Muscle of back (tissue), 11 donors: Measurements from ENCODE around the gene THBS4. TPM values are rescaled to one million over a fixed set of nuclear protein-coding genes. Genes with fewer than 3 reads are reported as not detected.
A peak's percentile ranks its signal among the peaks of the same experiment; 100 is the strongest.
"Not testable (repeated sequence)": the region's sequence is repeated elsewhere in the genome, so short reads cannot be mapped to it uniquely, and the experiment has no call there.

Source experiments
- DNase-seq, 3 donors: peaks; one replicate each; pipeline versions ENCODE4 v3.0.0 to v3.0.0-alpha.2; 2013
- polyA plus RNA-seq, 10 donors: library from polyadenylated mRNA; unstranded; fragments of 120-200 nt; gene quantifications; one replicate each; pipeline ENCODE4 v1.2.1, GENCODE V29; 2013; ENCODE audit not compliant: insufficient read length in 10 of 10

THBS4 gene
- polyA plus RNA-seq, 10 donors: 107 to 486 (median 299) TPM

DNA sequence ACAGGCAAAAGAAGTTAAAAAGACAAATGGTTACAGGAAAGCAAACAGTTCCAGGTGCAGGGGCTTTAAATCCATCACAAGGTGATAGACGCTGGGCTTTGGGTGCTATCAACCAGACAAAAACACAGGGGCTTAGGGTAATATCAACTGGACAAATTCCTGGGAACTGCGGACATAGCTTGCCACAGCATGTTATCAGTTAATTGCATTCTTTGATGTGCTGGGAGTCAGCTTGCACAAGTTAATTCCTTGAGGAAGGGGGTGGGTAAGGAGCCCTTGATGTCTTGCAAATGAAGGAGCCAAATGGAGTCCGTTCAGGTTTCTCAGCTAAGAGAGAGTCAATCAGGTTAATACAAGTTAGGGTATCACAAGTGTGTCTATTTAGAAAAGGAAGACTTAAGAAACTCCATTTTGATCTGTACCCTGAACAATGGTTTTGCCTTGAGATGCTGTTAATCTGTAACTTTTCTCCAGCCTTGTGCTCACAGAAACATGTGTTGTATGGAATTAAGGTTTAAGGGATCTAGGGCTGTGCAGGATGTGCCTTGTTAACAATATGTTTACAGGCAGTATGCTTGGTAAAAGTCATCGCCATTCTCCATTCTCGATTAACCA, 76.3 kb downstream of the THBS4 start:
- not testable (repeated sequence) for DNase-seq

DNA sequence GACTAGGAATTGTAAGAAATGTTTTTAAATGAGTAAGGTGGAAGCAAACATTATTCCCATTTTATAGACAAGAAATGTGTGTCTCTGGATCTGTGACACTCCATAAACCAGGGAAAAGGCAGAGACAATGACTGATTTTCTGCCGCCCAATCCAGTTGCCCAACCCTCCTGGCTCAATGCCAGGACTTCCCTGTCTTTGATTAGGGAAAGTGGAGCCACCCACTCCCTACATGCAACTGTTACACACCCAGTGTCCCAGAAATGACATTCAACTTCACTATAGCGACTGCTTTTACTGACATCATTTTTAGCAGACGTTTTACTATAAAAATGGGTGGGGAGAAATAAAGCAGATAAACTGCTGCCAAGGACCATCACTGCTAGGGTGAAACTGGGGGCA, 79.7 kb downstream of the THBS4 start:
- DNase-seq: no peak

DNA sequence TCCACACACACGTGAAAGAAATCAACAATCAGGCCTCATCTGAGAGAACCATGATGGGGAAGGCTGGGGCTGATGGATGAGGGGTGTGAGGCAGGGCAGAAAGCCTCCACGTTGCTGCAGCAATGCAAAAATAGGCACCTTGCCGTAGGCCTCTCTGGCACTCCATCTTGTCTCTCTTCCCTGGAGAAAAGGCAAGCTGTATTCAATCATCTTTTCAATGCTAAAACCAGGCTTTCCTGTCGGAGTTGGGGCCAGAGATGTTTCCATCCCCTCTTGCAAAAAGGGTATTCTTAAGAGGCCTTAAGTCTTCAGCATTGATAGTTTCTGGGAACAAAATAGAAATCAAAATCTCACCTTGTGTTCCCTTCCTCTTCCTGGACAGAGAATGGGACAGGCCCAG, 80.9 kb downstream of the THBS4 start:
- peak in 1 of 3 donors; percentile 51 for DNase-seq

DNA sequence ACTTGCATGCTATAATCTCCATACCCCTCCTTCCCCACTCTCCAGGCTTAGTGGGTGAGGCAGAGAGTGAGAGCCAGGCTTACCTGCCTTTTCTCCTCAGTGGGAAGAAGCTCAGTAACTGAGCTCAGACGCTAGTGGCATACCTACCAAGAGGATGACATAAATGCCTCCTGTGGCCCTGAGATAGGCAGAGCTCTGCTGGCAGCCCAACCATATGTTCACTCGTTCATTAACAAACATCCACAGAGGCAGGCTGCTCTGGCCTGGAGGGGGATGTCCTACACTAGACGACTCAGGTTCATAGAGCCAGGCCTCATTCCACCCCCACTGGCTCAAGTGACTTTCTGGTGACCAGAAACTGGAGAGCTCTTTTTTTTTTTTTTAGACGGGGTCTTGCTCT, 81.3 kb downstream of the THBS4 start:
- no peak for DNase-seq

DNA sequence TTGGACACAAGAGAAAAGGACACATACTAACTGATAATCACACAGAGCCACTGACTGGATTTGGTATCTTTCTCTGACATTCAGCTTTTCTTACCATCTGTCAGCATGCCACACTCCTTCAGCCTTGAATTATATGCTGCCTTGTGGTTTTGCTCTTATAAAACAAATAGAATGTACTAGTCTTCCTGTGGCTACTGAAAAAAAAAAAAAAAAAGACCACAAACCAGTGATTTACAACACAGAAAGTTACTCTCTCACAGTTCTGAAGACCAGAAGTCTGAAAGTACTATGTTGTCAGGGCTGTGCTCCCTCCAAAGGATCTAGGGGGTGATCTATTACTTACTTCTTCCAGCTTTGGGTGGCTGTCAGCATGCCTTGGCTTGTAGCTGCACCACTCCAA, 82.3 kb downstream of the THBS4 start:
- no peak for DNase-seq

DNA sequence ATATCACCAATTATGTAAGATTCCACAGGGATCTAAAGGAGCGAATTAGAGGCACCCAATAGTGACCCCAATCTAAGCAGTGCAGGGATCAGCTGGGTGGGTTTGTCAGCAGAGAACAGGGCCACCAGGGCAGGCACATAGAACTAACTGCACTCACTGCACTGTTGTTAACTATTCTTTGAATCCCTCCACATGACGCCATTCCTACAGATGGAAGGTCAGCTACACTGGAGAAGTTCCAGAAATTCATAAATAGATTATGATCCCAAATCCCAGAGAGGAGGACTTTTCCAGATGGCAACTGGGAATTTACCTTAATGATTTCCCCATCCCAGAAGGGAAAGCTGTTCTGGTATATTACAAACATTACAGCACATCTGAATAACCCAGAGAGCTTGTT, 84.2 kb downstream of the THBS4 start:
- no peak for DNase-seq

DNA sequence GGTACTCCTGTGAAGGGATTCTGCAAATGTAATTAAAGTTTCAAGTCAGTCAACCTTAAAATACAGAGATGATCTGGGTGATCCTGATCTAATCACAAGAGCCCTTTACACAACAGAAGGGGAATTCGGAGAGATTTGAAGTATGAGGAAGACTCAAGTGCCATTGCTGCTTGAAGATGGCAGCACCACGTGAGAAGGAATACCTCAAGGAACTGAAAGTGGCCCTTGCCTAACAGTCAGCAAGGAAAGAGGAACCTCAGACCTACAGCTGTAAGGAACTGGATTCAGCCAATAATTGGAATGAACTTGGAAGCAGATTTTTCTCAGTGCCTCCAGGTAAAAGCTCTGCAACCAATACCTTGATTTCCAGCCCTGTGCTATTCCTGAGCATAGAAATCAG, 87.4 kb downstream of the THBS4 start:
- DNase-seq: peak in 1 of 3 donors; percentile 41

DNA sequence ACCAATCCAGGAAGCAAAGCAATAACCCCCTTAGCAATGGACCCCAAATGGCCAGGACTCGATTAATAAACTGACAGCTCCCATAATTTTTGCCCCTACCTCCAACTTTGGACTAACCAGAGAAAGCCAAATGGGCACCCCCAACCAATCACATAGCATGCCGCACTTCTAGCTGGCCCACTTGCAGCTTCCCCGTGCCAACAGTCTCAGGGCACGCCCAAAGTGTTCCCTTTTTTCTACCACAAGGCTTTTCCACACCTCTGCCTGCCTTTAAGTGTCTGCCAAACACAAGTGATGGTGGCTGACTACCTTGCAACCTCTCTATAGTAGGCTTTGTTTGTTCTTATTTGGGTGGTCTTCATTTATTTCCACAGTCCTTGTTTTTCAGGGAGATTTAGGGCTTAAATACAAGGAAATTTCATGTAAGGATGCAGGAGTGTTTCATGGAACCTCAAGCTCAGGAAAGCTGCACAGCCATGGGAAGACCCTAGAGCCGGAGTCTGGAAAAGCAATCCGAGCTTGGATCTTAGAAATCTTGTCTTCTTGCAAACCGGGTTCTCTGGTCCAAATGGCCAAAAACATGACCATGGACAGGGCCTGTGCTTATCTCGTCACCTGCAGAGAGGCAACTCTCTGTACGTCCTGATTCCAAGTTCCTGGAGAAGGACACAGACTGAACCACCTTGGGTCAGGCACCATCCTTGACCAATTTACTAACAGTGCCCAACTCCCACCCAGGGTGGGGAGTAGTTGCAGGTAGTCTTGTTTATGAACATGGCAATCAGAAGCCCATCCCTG, 89.2 kb downstream of the THBS4 start:
- DNase-seq: no peak

DNA sequence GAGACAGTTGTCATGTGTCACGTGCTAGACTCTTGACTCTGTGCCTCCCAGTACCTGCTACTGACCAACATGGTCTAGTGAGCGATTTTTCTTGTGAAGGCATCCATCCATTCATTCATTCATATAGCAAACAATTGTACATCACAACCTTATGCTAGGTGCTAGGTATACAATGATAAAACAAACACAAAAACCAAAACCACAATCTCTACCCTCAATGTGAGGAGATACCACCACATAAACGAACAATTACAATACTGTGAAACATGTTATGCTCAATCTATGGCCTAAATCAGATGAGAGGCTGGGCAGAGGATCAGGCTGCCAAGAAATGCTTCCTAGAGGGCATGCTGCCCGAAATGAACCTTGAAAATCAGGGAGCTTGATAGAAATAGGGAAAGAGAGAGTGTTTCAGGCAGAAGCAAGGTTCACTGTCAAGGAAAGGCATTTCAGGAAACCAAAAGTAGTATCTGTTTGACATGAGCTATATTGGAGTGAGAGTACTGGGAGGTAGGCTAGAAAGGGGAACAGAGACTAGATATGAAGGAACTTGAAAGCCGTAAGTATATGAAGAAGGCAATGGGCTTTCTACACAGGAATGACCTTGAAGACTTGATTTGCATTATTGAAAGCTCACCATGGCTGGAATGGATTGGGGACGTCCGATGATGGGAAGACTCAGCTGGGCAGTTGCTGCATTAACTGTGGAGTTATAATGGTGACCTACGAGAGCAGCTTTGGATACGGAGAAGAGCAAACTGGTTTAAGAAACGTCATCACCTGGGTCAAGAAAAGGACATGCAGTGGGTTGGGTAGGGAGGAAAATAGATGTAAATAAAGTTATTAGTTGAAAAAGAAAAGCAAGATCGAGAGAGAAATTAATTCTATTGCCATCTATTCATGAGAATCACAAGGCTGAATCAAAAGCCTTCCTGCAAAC, 90.1 kb downstream of the THBS4 start:
- no peak for DNase-seq

DNA sequence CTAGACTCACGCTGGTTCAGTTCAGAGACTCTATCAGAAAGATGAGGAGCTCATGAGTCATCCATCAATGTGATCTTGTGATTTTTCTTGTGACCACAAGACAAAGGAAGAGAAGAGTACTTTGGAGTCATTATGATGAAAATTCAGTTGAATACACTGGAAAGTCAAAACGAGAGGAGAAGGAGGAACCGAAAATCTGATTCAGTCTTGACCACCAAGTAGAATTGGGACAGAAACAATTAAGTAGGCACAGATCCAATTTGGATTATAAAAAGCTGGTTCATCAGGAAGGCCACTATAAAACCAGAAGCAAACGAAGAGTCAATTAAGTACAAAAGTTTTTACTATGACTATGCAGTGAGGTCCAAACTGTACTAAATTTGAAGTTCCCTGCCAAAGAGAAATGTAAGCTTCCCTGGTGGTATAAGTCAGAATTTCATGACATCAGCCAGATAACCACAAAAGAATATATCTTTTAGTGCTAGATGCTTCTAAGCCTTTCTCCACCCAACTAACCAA, 90.9 kb downstream of the THBS4 start:
- DNase-seq: peak in 2 of 3 donors; percentile 37 to 65

DNA sequence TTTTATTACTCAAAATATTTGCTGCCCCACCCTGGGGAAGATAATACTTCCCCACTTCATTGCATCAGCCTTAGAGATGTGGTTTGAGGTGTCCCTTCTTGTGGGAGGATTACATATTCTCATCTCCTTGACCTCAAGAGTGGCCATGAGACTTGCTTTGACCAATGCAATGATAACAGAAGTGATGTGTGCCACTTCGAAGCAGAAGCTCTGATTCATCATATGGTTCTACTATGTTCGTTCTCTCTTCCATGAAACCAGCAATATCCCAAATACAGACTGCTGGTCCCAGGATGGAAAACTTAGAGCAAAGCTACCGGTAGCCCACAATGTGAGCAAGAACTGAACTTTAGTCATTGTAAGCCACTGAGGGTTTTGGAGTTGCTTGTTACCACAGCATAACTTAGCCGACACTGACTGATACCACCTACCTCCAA, 92.0 kb downstream of the THBS4 start:
- DNase-seq: no peak

DNA sequence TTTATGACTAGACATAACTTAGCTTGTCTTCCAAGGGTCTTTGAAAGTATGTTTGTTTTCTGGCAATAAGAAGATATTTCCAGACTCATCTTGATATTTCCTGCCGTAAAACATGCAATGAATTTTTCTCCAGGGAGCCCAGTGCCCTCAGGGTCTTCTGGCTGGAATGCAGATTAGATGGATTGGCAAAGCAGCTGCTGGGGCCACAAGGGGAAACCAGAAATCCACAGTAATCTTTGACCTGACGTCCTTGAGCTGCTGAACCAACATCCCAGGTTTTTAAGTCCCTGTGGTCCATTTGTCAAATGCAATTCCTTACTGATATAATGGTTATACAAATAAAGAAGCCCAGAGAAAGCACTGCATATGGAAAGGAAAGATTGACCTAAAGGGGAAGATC, 93.0 kb downstream of the THBS4 start:
- peak in 1 of 3 donors; percentile 70 for DNase-seq

DNA sequence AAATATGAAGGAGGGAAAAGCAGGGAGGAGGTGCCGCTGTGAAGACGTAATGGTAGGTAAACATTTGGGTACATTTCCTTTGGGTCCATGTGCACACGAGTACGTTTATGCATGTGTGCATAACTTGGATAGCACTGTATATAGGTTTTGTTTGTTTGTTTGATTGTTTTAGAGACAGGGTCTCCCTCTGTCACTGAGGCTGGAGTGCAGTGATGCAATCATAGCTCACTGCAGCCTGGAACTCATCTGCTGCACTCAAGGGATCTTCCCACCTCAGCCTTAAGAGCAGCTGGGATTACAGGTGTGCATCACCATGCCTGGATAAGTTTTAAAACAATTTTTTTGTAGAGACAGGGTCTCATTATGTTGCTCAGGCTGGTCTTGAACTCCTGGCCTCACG, 94.0 kb downstream of the THBS4 start:
- DNase-seq: no peak

Other genes with a start within 250 kb of the THBS4 start
- 10 to 100 TPM in 8 of 10 donors, 1 to 10 TPM in 2; 9.3 to 18.5 (median 14.7) TPM for gene MTX3, start 44.1 kb upstream of the THBS4 start, polyA plus RNA-seq
- gene SERINC5, start 220.7 kb downstream of the THBS4 start, polyA plus RNA-seq: 10 to 100 TPM; 14.9 to 24.1 (median 20.0) TPM